GM08714 (cell line): ENCODE measurements around the gene PGC.

Experiments
- H3K4me3 ChIP-seq: fragments of 200-500 bp; sonication (Bioruptor generic); 2 replicates; pipeline ENCODE4 v1.5.1; 2014; ENCODE audit warnings: mild to moderate bottlenecking, low read length, inconsistent platforms
- ZNF274 ChIP-seq: IDR thresholded peaks from 2 replicates; pipeline ENCODE4 v1.6.1; 2012; ENCODE audit warnings: mild to moderate bottlenecking, low read depth, low read length

The PGC gene

DNA sequence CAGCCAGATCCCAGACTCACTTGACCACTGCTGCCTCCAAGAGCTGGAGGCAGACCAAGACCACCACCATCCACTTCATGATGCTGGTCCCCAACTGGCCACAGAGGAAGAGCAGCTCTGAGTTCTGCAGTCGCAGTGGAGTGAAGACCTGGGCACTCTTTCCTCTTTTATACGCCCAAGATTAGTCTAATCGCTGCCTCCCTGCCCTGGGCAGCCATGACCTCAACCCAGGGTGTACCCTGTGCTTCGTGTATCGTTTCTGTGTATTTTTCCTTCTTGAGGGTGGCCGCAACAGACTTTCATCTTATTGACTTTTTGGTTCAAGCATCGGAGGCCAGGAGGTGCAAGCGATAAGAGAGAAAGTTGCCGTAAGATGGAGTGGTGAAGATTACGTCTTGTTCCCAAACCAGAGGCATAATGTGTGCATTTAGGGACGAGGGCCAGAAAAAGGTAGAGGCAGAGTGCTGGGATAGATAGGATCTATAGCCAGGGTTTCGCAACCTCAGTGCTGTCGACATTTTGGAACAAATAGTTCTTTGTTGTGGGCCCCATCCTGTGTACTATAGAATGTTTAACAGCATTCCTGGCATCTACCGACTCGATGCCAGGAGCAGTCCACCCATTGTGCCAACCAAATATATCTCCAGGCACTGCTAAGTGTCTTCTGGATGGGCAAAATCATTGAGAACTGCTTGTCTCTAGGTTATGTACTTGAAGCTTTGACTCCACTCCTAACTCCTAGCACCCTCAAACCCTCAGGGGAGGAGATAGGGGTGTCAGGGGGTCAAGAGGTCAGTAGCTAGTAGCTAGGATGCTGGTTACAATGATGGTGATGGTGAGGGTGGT is at the start of gene PGC:
Gene PGC (minus strand): TSS at position 142 of the 846 bp plus-strand sequence. CDS start 63 bp downstream, at position 79.
- no peak for TF ChIP-seq ZNF274
- H3K4me3 ChIP-seq: no peak within 1 kb of the TSS

DNA sequence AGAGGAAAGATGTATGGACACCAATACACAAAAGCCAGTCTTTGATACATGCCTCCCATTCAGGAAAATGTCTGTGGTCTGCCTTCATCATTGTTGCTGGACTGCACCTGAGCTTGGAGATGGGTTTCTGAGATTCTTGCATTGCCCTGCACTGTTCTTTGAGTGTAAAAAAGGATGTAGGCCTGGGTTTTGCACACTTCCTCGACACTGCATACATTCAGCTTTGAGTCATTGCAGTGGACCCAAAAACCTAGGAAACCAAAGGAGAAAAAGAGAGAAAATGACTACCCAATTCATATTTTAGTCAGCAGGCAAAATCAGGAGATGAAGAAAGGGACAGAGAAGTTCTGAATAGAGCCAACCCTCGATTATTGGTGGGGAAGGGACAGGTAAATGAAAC is 49.3 kb upstream of the PGC start:
- no peak for TF ChIP-seq ZNF274
- H3K4me3 ChIP-seq: no peak overlapping the region

DNA sequence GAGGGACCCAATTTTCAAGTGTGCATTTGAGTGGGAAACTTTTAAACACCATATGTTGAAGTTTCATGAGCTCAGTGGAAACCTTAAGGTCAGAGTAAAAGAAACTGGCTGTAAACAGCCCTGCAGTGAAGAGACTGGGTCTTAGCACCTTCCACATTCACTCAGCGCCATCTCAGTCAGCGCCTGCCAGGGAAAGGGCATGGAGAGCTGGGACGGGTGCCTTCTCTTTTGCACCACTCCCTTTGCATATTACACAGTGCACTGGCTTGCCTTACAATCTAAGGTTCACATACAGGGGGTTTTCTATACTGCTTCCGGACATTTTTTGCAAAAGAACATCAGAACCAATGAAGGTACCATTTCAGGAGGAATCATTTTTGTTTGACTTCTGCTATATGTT is 44.8 kb upstream of the PGC start:
- no peak overlapping the region for H3K4me3 ChIP-seq
- no peak for TF ChIP-seq ZNF274

DNA sequence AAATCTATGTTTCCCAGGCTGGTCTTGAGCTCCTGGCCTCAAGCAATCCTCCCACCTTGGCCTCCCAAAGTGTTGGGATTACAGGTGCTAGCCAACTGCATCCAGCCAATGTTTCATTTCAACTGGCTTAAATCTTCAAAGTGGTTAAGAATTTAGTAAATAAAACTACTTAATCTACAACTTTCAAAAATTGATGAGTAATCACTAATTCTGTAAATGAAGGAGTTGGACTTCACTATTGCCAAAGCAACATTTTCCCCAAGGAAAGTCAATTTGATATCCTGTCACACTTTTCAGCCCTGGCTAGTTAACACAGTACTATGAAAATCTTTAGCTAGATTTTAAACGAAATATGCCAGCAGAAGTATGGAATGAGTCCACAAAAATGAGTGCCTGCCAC is 44.1 kb upstream of the PGC start:
- no peak for TF ChIP-seq ZNF274
- no peak overlapping the region for H3K4me3 ChIP-seq

DNA sequence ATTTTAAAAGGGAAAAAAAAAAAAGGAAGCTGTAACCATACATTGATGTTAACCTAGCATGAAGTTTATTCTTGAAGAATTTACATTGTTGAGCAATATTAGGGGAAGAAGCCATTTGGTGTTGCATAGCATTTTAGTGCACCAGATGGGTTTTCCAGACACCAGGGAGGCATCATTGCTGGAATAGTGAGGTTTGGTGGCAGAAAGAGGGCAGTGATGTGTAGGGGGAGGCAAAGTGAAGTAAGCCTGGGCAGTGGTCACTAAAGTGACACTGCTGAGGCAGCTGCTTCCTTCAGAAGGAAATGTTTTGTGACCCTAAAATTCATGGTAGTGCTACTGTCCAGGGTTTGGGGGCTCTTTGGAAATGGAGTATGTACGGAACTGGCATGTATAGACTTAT is 42.8 kb upstream of the PGC start:
- no peak for TF ChIP-seq ZNF274
- H3K4me3 ChIP-seq: no peak overlapping the region

DNA sequence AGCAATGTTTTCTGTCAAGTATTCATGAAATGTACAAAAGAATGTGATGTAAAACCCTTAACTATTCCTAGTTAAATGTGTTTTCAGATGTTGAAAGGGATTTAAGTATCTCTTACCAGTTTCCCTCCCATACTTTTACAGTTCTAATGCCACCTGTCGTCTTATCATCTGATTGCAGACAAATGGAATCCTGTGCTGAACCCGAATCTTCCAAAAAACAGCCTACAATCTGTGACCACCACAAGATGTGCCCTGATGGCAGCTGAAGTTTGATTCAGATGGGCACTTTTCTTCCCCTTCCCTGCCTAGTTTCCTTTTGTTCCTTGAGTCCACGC is 42.2 kb upstream of the PGC start:
- H3K4me3 ChIP-seq: no peak overlapping the region
- no peak for TF ChIP-seq ZNF274

DNA sequence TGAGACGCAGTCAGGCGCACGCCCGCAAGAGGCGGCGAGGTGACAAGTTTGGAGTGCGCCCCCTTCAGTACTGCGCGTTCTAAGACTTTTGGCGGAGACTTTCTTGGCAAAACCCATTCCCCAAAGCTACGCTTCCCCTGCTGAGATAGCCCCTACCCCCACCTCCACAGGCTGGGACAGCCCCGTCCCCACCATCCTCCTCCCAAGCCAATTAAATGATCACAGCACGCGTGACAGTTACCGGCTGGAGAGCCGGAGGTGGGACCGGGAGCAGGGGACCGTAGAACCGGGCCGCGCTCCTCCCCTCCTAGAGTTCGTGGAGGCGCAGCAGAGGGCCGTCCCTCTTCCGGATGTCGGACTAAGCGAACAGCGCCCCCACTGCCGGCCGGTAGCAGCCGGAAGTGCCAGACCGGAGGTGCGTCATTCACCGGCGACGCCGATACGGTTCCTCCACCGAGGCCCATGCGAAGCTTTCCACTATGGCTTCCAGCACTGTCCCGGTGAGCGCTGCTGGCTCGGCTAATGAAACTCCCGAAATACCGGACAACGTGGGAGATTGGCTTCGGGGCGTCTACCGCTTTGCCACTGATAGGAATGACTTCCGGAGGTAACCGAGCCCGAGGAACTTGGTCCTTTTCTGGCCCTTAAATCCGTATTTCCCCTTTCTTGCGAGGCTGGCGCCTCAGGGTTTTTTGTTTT is 40.2 kb upstream of the PGC start, which contains the start of gene TOMM6:
Gene TOMM6 (plus strand): TSS at position 476 of the 699 bp plus-strand sequence. CDS start 4 bp downstream, at position 480.
- H3K4me3 ChIP-seq: peak within 1 kb of the TSS; percentile 98
- no peak for TF ChIP-seq ZNF274

DNA sequence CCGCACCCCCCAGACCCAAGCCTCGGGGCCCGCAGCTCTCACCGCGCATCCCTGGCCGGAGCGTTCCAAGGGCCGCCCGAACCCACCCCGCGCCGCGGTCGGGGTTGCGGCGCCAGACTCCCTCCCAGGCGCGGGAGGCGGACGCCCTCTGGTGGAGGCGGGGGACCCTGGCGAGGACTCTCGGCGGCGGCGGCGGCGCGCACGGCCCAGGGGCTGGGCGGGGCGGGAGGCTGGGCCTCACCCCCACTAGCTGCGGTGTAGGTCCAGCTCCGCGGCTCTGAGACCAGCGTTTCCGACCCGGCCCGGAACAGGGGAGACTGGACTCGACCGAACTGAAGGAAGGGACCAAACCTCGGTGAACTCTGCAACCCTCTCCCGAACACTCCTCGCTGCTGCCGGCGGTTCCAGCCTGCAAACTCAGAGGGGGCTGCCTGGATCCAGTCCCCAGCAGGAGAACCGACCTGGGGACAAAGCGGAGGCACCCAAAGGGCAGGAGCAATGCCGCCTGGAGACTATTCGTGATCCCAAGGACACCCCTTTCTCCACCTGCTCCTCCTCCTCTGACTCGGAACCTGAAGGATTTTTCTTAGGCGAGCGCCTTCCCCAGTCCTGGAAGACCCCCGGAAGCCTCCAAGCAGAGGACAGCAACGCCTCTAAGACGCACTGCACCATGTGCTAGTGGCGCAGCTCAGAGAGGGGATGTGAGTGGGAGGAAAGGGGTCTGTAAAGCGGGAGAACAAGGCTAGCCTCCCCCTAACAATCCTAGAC is 39.4 kb upstream of the PGC start:
- peak overlapping the region; percentile 98 for H3K4me3 ChIP-seq
- TF ChIP-seq ZNF274: no peak

DNA sequence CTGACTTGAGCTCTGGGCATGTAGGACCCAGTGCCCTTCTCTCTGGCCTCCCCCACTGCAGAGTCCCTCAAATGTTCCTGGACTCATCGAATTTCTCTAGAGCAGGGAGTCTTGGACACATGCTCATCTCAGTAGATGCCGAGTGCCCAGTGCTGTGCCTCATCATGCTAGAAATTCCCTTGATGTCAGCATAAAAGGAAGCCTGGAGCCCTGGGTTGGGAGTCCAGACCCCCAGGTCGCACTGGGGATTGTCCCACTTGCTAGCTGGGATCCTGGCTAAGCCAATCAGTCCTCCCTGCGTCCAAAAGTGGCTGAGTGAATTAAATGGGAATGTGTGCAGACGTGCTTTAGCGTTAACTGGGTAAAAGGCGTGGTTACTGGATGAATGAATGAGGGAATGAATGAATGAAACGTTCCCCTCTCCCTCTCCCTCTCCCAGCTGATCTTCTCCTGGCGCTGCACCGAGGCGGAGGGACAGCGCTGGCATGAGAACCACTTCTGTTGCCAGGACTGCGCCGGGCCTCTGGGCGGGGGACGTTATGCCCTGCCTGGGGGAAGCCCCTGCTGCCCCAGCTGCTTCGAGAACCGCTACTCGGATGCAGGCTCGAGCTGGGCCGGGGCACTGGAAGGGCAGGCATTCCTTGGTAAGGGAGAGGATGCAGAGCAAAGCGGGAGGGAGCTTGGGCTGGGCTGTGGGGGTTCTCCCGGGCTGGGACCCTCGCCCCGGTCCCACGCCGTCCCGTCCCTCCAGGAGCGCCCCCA is 38.7 kb upstream of the PGC start:
- H3K4me3 ChIP-seq: peak overlapping the region; percentile 98; the same call in 1 of the 2 replicates
- no peak for TF ChIP-seq ZNF274

DNA sequence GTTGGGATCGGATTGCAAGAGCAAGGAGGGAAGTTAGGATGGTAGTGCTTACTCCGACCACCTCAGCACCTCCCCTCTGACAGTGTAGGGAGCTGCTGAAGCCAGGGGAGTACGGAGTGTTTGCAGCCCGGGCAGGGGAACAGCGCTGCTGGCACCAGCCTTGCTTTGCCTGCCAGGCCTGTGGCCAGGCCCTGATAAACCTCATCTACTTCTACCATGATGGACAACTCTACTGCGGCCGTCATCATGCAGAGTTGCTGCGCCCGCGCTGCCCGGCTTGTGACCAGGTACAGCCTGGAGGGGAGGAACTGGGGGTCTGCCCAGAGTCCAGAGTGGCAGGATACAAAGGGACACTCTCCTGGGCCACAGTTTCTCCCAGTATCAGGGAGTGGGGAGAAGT is 38.1 kb upstream of the PGC start:
- no peak for TF ChIP-seq ZNF274

DNA sequence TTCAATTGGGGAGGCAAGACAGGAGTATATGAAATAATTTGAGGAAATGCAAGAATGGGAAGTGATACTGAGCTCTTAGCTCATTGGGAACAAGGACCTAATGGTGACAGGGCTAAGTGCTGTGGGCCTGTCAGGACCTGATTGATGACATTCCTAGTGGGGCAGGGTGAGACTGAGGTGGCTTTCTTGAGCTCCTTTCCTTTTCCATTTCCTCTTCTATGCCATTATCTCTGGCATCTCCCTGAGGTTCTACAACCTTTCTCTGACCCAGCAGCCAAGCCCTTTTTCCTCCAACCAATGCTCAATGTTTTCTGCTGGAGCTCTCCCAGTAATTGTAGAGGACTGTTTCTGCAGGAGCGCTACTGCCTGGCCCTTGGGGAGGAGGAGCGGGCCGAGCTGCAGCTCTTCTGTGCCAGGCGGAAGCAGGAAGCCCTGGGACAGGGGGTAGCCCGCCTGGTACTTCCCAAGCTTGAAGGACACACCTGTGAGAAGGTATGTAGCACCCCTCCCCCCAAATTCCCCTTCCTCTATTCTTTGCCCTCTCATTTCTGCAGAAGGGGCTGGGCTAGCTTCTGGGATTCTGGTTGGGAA is 37.5 kb upstream of the PGC start:
- no peak for TF ChIP-seq ZNF274
- H3K4me3 ChIP-seq: no peak overlapping the region

More for the DNA sequence above, 38.1 kb upstream of the PGC start:
- no peak overlapping the region for H3K4me3 ChIP-seq

DNA sequence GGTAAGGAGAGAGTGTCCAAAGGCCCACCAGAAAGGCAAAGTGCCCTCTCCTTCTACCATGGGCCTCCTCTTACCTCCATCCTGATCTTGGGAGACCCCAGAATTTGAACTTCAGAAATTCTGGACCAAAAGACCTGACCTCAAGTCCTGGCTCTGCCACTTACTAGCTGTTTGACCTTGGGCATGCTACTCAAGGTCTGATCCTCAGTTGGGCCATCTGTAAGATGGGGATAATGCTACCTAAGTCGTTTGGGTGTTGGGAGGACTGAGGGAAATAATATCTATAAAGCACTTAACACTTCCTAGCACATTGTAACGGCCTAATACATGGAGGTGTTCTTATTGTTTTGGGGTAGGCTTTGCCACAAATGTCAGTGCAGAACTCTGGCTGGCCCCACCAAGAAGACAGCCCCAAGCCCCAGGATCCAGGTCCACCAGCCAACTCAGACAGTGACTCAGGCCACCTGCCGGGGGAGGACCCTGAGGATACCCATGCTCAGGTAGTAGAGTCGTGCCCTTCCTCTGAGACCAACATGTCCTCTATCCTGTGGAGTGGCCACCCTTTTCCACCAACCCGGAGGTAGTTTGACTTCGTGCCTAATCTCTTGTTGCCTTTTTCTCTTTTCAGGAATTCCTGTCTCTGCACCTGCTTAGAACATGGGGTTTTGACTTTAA is 36.0 kb upstream of the PGC start:
- no peak for TF ChIP-seq ZNF274
- no peak overlapping the region for H3K4me3 ChIP-seq

DNA sequence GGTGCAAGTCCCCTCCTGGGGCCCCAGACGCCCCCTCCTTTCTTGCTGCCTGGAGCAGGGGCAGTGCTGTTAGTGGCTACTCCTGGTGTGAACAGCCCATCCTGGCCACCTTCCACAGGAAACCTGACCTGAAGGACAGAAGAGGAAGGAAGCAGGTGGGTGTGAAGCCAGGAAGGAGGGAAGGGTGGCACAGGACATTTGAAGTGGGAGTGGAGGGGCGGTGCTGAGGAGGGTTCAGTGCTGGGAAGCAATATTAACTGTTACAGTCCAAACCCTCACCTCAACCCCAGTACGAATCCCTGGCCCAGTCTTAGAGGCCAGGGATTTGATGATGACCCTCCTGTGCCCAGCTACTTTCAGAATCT is 34.2 kb upstream of the PGC start:
- H3K4me3 ChIP-seq: no peak overlapping the region

More for the DNA sequence above, 34.2 kb upstream of the PGC start:
- TF ChIP-seq ZNF274: no peak
